BJ (cell line): ENCODE results near the gene ST6GALNAC1. TPM values are rescaled to one million over a fixed set of nuclear protein-coding genes. Genes with fewer than 3 reads are reported as not detected.

Experiments
- CTCF ChIA-PET: fragments of 350-600 bp; formaldehyde crosslinking; extraction: SDS; loops from one replicate; lab custom pipeline; 2021; ENCODE audit warnings: antibody characterized with exemption, inconsistent platforms; lab: Yijun Ruan, JAX
- POLR2A ChIA-PET: fragments of 300-600 bp; sonication (Branson Sonifier 250); formaldehyde crosslinking; extraction: SDS; loops from one replicate; lab custom pipeline; 2021; ENCODE audit warnings: antibody characterized with exemption; lab: Charles Lee
- DNase-seq: peaks from one replicate; pipeline ENCODE4 v3.0.0-alpha.2; 2011; ENCODE audit warnings: low read depth
- H3K27me3 ChIP-seq: 2 replicates; pipeline ENCODE4 v1.6.0; 2011; ENCODE audit warnings: low read length; ENCODE audit not compliant: control insufficient read depth, insufficient read depth
- H3K36me3 ChIP-seq: 2 replicates; pipeline ENCODE4 v1.5.1; 2011; ENCODE audit warnings: low read length; ENCODE audit not compliant: control insufficient read depth, insufficient read depth
- H3K4me3 ChIP-seq: 2 replicates; pipeline ENCODE4 v1.5.1; 2011; ENCODE audit warnings: low read depth, mild to moderate bottlenecking, control low read depth, low read length
- polyA plus RNA-seq: library from polyadenylated mRNA; depleted of rRNA; stranded (reverse); fragments of >200 nt; gene quantifications from 2 replicates; pipeline ENCODE4 v1.2.3, GENCODE V29; 2011
- TF ChIP-seq, protein P1 (sequence below): IDR thresholded peaks from 2 replicates; pipeline ENCODE4 v1.5.1; 2011; ENCODE audit warnings: low read depth, mild to moderate bottlenecking, control low read depth, inconsistent platforms, low read length, moderate library complexity; ENCODE audit not compliant: insufficient read depth

Gene ST6GALNAC1
- polyA plus RNA-seq, 1 experiment, result not detected

DNA sequence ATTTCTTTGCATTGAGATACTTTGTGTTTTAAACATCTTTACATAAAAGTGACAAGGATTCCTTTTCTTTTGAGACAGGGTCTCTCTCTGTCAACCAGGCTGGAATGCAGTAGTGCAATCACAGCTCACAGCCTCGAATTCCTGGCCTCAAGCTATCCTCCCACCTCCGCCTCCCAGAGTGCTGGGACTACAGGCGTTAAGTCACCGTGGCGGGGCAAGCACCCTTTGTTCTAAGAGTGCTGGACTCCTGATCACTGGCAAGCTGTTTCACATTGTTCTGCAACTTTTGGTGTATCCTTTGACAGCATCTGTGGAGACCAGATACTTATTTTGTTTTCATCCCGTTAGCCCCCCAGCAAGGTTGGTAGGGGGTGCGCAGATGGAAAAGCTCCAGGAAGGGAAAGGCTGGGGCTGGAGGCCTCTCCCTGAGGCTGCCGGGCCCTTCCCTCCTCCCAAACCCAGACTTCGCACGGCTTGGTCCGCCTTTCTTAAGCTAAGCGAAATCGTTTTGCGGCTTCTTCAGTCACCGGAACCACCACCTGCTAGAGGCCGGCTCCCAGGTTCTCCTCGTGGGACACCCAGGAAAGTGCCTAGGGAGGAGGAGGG is 59.0 kb downstream of the ST6GALNAC1 start:
- CTCF ChIA-PET, result no interaction called here
- no peak for DNase-seq
- H3K4me3 ChIP-seq, result peak overlapping the region; percentile 46
- TF ChIP-seq, protein P1, sequence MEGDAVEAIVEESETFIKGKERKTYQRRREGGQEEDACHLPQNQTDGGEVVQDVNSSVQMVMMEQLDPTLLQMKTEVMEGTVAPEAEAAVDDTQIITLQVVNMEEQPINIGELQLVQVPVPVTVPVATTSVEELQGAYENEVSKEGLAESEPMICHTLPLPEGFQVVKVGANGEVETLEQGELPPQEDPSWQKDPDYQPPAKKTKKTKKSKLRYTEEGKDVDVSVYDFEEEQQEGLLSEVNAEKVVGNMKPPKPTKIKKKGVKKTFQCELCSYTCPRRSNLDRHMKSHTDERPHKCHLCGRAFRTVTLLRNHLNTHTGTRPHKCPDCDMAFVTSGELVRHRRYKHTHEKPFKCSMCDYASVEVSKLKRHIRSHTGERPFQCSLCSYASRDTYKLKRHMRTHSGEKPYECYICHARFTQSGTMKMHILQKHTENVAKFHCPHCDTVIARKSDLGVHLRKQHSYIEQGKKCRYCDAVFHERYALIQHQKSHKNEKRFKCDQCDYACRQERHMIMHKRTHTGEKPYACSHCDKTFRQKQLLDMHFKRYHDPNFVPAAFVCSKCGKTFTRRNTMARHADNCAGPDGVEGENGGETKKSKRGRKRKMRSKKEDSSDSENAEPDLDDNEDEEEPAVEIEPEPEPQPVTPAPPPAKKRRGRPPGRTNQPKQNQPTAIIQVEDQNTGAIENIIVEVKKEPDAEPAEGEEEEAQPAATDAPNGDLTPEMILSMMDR, result no peak
- peaks cover 12% of the 10 kb centered on the region for H3K27me3 ChIP-seq
- POLR2A ChIA-PET, result interaction anchor here (0.7 kb wide), 1 partner anchor 125 kb away, joined by 3 read pairs; no protein-coding TSS in a partner anchor
- H3K36me3 ChIP-seq, result no peaks in the 10 kb centered on the region

DNA sequence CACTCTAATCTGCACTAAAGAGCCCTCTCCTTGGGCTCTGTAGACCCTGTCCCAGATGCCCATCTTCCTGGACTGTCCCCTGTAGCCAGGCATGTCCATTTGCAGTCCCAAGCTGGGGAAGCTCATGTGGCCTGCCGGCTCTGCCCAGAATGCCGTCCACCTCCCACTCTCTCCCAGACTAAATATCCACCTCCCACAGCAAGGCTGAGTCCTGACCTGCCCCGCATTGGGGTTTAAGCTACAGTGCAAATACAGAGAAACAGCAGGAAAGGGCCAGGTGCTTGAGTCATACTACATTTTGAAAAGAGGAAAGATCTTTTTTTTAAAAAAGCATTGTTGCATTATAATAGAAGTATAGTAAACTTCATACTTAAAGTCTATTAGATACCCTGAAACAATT is 60.9 kb downstream of the ST6GALNAC1 start:
- DNase-seq, result no peak
- Histone ChIP-seq H3K4me3 (no peak overlapping the region), H3K27me3 (peaks cover 10% of the 10 kb centered on the region), H3K36me3 (no peaks in the 10 kb centered on the region)
- TF ChIP-seq, protein P1, result no peak
- ChIA-PET POLR2A (no interaction called here), CTCF (no interaction called here)

DNA sequence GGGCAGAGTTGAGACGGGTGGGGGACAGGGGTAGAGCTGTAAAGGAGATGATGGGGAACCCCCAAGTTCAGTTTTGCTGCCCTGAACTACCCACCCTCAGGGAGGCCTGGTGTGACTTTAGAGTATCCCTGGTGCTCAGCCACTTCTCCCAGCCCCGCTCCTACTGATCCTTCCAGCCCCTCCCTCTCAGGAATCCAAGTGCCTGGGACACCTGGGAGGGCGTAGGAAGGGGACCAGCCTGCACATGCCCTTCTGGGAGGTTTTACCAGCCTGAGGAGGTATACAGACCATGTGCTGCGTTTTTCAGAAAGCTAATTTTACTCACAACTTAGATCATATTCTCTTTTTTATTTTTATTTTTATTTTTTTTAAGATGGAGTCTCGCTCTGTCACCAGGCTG is 62.0 kb downstream of the ST6GALNAC1 start:
- POLR2A ChIA-PET, result no interaction called here
- TF ChIP-seq, protein P1, result no peak
- H3K4me3 ChIP-seq, result no peak overlapping the region
- H3K36me3 ChIP-seq, result no peaks in the 10 kb centered on the region
- CTCF ChIA-PET, result interaction anchor here (0.6 to 0.9 kb wide), 2 partner anchors 8 to 24 kb away, joined by 3 to 5 read pairs; no protein-coding TSS in a partner anchor
- DNase-seq, result no peak
- peaks cover 3% of the 10 kb centered on the region for H3K27me3 ChIP-seq

DNA sequence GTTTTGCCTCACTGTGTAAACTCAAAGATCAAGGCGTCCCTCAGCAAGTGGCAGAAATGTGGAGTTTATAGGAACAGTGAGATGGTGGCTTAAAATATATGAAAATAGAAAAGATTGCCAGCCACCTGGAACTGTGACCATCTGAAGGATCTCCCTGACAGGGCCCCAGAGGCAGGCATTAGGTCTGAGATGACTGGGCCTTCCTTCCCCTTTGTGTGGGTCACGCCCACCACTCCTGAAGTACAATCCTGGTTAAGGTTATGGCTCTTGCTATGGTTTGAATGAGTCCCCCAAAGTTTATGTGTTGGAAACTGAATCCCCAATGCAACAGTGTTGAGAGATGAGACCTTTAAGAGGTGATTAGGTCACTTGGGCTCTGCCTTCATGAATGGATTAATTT is 64.3 kb downstream of the ST6GALNAC1 start:
- TF ChIP-seq, protein P1, result no peak
- DNase-seq, result no peak
- POLR2A ChIA-PET, result no interaction called here
- H3K36me3 ChIP-seq, result no peaks in the 10 kb centered on the region
- H3K27me3 ChIP-seq, result no peaks in the 10 kb centered on the region
- CTCF ChIA-PET, result interaction anchor here (0.9 kb wide), 1 partner anchor 9 kb away, joined by 3 read pairs; no protein-coding TSS in a partner anchor
- H3K4me3 ChIP-seq, result no peak overlapping the region

DNA sequence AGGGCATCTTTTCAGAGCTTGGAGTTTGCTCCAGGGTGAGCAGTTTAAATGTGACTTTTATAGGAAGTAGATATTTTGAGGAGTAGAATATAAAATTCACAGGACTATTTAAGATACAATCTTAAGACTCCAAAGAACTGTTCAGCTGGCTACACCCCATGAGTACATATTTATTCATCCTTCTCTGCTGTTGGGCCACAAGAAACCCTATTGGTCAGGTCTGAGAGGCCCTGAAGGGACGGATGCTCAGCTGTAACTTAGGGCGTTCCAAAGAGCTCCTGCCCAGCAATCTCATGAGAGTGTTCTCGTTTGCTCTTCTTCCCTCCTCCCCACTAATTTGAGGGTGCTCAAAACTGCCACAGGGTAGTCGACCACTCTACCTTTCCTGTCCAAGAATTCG is 65.2 kb downstream of the ST6GALNAC1 start:
- CTCF ChIA-PET, result interaction anchor here (0.9 to 1.0 kb wide), 2 partner anchors 15 to 45 kb away, joined by 3 to 4 read pairs; no protein-coding TSS in a partner anchor
- no peak overlapping the region for H3K4me3 ChIP-seq
- POLR2A ChIA-PET, result no interaction called here
- no peak for DNase-seq
- H3K27me3 ChIP-seq, result no peaks in the 10 kb centered on the region
- TF ChIP-seq, protein P1, result no peak
- no peaks in the 10 kb centered on the region for H3K36me3 ChIP-seq
